ENCODE results near the gene OXCT1.

OXCT1 gene

DNA sequence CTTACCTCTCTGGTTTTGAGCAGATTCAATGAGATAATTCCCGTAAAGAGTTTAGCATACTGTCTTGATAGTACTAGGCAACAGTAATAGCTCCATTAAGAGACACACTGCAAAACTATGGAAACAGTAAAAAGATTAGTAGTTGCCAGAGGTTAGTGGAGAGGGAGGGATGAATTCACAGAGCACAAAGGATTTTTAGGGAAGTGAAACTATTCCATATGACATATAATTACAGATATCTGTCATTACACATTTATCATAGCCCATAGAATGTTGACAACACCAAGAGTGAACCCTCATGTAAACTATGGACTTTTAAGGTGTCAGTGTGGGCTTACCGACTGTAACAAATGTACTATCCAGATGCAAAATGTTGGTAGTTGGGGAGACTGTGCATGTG lies 183.5 kb downstream of the OXCT1 start:
- no peaks in the 10 kb centered on the region for H3K36me3 ChIP-seq (ENCODE audit: insufficient read depth, insufficient read length, low read length)
- H3K4me3 ChIP-seq (ENCODE audit: insufficient read length, low read depth), result no peak overlapping the region
- no peak overlapping the region for H3K9ac ChIP-seq (ENCODE audit: insufficient read length, low read depth)
- no peaks in the 10 kb centered on the region for H3K4me1 ChIP-seq (ENCODE audit: insufficient read depth, insufficient read length)
- no peak for TF ChIP-seq ZNF274 (IDR thresholded peaks at IDR 0.05; ENCODE audit: low read depth, low read length)
- no peak for TF ChIP-seq SUZ12 (IDR thresholded peaks at IDR 0.05; ENCODE audit: extremely low read depth, insufficient read depth, insufficient read length)
- no peak for TF ChIP-seq YY1 (IDR thresholded peaks at IDR 0.05; ENCODE audit: insufficient read depth, insufficient read length)
- no peaks in the 10 kb centered on the region for H3K9me3 ChIP-seq (ENCODE audit: insufficient read depth, low read length)
- DNase-seq (ENCODE audit: low read depth, low spot score), result no peak
- H3K27me3 ChIP-seq (ENCODE audit: insufficient read depth, insufficient read length), result no peaks in the 10 kb centered on the region

DNA sequence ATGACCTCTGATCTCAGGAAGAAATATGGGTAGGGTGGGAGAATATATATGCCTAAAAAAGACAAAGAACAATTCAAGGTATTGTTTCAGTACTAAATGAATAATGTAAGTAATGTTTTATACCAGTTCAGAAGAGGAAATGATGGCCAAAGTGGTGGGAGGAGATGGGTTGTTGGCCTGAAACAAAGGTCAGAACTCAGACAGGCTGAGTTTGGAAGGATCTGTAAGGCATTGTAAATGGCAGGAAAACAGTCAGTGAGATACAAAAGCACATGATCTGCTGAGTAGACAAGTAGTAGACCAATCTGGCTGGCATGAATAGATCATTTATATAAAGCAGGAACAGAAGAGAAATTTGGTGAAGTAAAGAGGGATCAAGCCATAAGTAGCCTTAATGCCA lies 184.0 kb downstream of the OXCT1 start:
- no peaks in the 10 kb centered on the region for H3K9me3 ChIP-seq (ENCODE audit: insufficient read depth, low read length)
- no peaks in the 10 kb centered on the region for H3K27me3 ChIP-seq (ENCODE audit: insufficient read depth, insufficient read length)
- TF ChIP-seq ZNF274 (IDR thresholded peaks at IDR 0.05; ENCODE audit: low read depth, low read length) (no peak), YY1 (IDR thresholded peaks at IDR 0.05; ENCODE audit: insufficient read depth, insufficient read length) (no peak), SUZ12 (IDR thresholded peaks at IDR 0.05; ENCODE audit: extremely low read depth, insufficient read depth, insufficient read length) (no peak)
- H3K4me3 ChIP-seq (ENCODE audit: insufficient read length, low read depth), result no peak overlapping the region
- no peaks in the 10 kb centered on the region for H3K4me1 ChIP-seq (ENCODE audit: insufficient read depth, insufficient read length)
- no peaks in the 10 kb centered on the region for H3K36me3 ChIP-seq (ENCODE audit: insufficient read depth, insufficient read length, low read length)
- DNase-seq (ENCODE audit: low read depth, low spot score), result no peak
- no peak overlapping the region for H3K9ac ChIP-seq (ENCODE audit: insufficient read length, low read depth)

DNA sequence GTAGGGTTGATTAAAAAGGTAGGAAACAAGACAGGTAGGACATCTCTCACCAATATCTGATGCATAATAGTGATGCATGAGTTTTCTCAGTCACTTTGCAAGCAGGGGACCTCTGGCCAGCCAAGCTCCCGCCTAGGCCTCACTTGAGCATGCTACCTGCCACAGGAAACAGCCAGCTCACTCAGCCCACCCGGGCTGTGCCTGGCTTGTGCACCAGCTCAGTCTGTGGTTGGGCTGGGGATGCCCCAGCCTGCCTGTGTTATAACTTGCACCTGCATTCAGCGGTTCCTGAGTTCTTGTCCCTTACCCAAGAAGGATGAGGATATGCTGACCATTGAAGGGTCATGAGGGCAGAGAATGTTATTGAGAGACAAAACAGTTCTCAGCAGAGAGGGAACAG lies 187.0 kb downstream of the OXCT1 start:
- no peak for DNase-seq (ENCODE audit: low read depth, low spot score)
- TF ChIP-seq SUZ12 (IDR thresholded peaks at IDR 0.05; ENCODE audit: extremely low read depth, insufficient read depth, insufficient read length) (no peak), ZNF274 (IDR thresholded peaks at IDR 0.05; ENCODE audit: low read depth, low read length) (no peak)
- H3K9ac ChIP-seq (ENCODE audit: insufficient read length, low read depth), result no peak overlapping the region
- H3K9me3 ChIP-seq (ENCODE audit: insufficient read depth, low read length), result no peaks in the 10 kb centered on the region
- no peaks in the 10 kb centered on the region for H3K4me1 ChIP-seq (ENCODE audit: insufficient read depth, insufficient read length)
- H3K27me3 ChIP-seq (ENCODE audit: insufficient read depth, insufficient read length), result no peaks in the 10 kb centered on the region
- H3K4me3 ChIP-seq (ENCODE audit: insufficient read length, low read depth), result no peak overlapping the region
- H3K36me3 ChIP-seq (ENCODE audit: insufficient read depth, insufficient read length, low read length), result no peaks in the 10 kb centered on the region

DNA sequence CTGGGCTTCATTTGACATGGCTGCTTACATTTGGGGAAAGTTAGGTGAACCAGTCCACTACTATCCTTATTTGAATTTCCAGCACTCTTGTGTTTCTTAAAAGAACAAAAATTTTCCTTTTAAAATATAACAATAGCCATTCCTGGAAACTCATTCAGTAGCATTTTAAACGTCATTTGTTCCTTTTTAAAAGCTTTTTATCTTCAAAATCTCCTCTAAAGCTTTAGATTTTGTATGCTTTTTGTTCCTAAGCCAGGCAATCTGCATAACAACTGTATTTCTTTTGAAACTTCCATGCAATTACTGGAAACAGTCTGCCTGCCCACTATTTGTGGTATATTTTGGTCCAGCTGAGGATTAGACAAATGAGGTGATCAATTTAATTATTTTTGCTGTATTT lies 187.6 kb downstream of the OXCT1 start:
- no peaks in the 10 kb centered on the region for H3K9me3 ChIP-seq (ENCODE audit: insufficient read depth, low read length)
- H3K27me3 ChIP-seq (ENCODE audit: insufficient read depth, insufficient read length), result no peaks in the 10 kb centered on the region
- no peaks in the 10 kb centered on the region for H3K36me3 ChIP-seq (ENCODE audit: insufficient read depth, insufficient read length, low read length)
- TF ChIP-seq SUZ12 (IDR thresholded peaks at IDR 0.05; ENCODE audit: extremely low read depth, insufficient read depth, insufficient read length), result no peak
- no peaks in the 10 kb centered on the region for H3K4me1 ChIP-seq (ENCODE audit: insufficient read depth, insufficient read length)
- no peak for DNase-seq (ENCODE audit: low read depth, low spot score)
- no peak overlapping the region for H3K4me3 ChIP-seq (ENCODE audit: insufficient read length, low read depth)
- no peak overlapping the region for H3K9ac ChIP-seq (ENCODE audit: insufficient read length, low read depth)

DNA sequence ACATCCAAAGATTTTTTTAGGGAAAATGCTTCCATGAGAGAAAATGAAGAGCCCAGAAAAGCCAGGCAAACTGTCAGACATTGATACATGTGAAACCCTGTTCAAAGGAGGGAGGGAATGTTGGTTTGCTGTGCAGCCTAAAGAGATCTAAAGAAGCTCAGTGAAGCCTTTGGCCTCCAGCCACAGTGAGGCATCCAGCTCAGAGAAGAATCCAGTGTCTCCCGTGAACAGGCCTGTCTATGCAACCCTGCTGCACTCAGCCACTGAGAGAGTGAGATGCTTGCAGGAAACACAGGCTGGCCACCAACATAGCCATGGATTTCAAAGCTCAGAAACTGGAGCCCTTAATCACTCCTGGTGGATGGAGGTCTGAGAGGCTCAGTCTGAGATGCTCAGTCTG lies 188.4 kb downstream of the OXCT1 start:
- TF ChIP-seq ZNF274 (IDR thresholded peaks at IDR 0.05; ENCODE audit: low read depth, low read length) (no peak), SUZ12 (IDR thresholded peaks at IDR 0.05; ENCODE audit: extremely low read depth, insufficient read depth, insufficient read length) (no peak), YY1 (IDR thresholded peaks at IDR 0.05; ENCODE audit: insufficient read depth, insufficient read length) (no peak)
- Histone ChIP-seq H3K27me3 (ENCODE audit: insufficient read depth, insufficient read length) (no peaks in the 10 kb centered on the region), H3K9ac (ENCODE audit: insufficient read length, low read depth) (no peak overlapping the region), H3K4me1 (ENCODE audit: insufficient read depth, insufficient read length) (no peaks in the 10 kb centered on the region), H3K9me3 (ENCODE audit: insufficient read depth, low read length) (no peaks in the 10 kb centered on the region), H3K4me3 (ENCODE audit: insufficient read length, low read depth) (no peak overlapping the region), H3K36me3 (ENCODE audit: insufficient read depth, insufficient read length, low read length) (no peaks in the 10 kb centered on the region)
- no peak for DNase-seq (ENCODE audit: low read depth, low spot score)
